WTC11 (cell line): ENCODE measurements around the gene UQCRQ. TPM values are rescaled to one million over a fixed set of nuclear protein-coding genes. Genes with fewer than 3 reads are reported as not detected.

Experiments used
- ATAC-seq: fragments of 200-7000 bp; cut with Tn5 transposase; 2 replicates; pipeline ENCODE4 v1.10.0; 2021; ENCODE audit warnings: mild to moderate bottlenecking, moderate library complexity
- CTCF ChIA-PET: fragments of 300-600 bp; sonication (Branson Sonifier 250); formaldehyde crosslinking; loops from one replicate; lab custom pipeline; 2021; ENCODE audit warnings: antibody characterized with exemption; lab: Charles Lee
- POLR2A ChIA-PET: fragments of 350-600 bp; sonication (Branson Sonifier 250); formaldehyde crosslinking; loops from one replicate; lab custom pipeline; 2021; ENCODE audit warnings: antibody characterized with exemption; lab: Charles Lee
- DNase-seq: peaks from one replicate; pipeline ENCODE4 v3.0.0; 2021; ENCODE audit warnings: low spot score
- H3K27ac Mint-ChIP-seq: 2 replicates; pipeline ENCODE4 v1.8.0; 2021; ENCODE audit warnings: mixed read lengths
- H3K27me3 Mint-ChIP-seq: 2 replicates; pipeline ENCODE4 v1.8.0; 2021; ENCODE audit warnings: low read depth, mild to moderate bottlenecking, moderate library complexity, mixed read lengths
- H3K36me3 Mint-ChIP-seq: 2 replicates; pipeline ENCODE4 v1.8.0; 2021; ENCODE audit warnings: mixed read lengths
- H3K4me1 Mint-ChIP-seq: 2 replicates; pipeline ENCODE4 v1.8.0; 2022; ENCODE audit warnings: mixed read lengths
- H3K4me3 Mint-ChIP-seq: 2 replicates; pipeline ENCODE4 v1.8.0; 2021; ENCODE audit warnings: mild to moderate bottlenecking, moderate library complexity, mixed read lengths
- H3K9me3 Mint-ChIP-seq: 2 replicates; pipeline ENCODE4 v1.8.0; 2021; ENCODE audit warnings: mixed read lengths
- ATF1 ChIP-seq: sonication (generic); formaldehyde crosslinking; IDR thresholded peaks from 2 replicates; pipeline ENCODE4 v1.8.1; 2023; ENCODE audit warnings: mild to moderate bottlenecking, moderate library complexity, missing genetic modification reagents
- ELF4 ChIP-seq: sonication (generic); formaldehyde crosslinking; IDR thresholded peaks from 2 replicates; pipeline ENCODE4 v1.8.1; 2022; ENCODE audit warnings: low read depth, mild to moderate bottlenecking, moderate library complexity, missing genetic modification reagents
- FOXP1 ChIP-seq: sonication (generic); formaldehyde crosslinking; IDR thresholded peaks from 2 replicates; pipeline ENCODE4 v1.8.0; 2022; ENCODE audit warnings: missing genetic modification reagents, mild to moderate bottlenecking, moderate library complexity, borderline replicate concordance
- GTF2I ChIP-seq: fragments of 250-450 bp; sonication (Bioruptor Pico); conservative IDR thresholded peaks from 2 replicates; pipeline ENCODE4 v1.4.0; 2021; ENCODE audit warnings: mild to moderate bottlenecking
- JAZF1 ChIP-seq: fragments of 250-450 bp; sonication (Bioruptor Pico); IDR thresholded peaks from 2 replicates; pipeline ENCODE4 v1.9.0; 2021; ENCODE audit warnings: moderate library complexity, mild to moderate bottlenecking, inconsistent platforms
- MXD4 ChIP-seq: fragments of 250-450 bp; sonication (Bioruptor Pico); IDR thresholded peaks from 2 replicates; pipeline ENCODE4 v1.8.0; 2021; ENCODE audit warnings: mild to moderate bottlenecking, moderate library complexity, borderline replicate concordance
- NFATC4 ChIP-seq: fragments of 250-450 bp; sonication (Bioruptor Pico); IDR thresholded peaks from 2 replicates; pipeline ENCODE4 v1.9.0; 2021; ENCODE audit warnings: mild to moderate bottlenecking
- NFYB ChIP-seq: sonication (generic); formaldehyde crosslinking; conservative IDR thresholded peaks from 2 replicates; pipeline ENCODE4 v1.8.0; 2022; ENCODE audit warnings: low read depth, missing genetic modification reagents
- NR3C1 ChIP-seq: sonication (generic); formaldehyde crosslinking; conservative IDR thresholded peaks from 2 replicates; pipeline ENCODE4 v1.8.1; 2023; ENCODE audit warnings: low read depth, mild to moderate bottlenecking, missing genetic modification reagents
- PRRX2 ChIP-seq: fragments of 250-450 bp; sonication (Bioruptor Pico); IDR thresholded peaks from 2 replicates; pipeline ENCODE4 v1.8.0; 2021; ENCODE audit warnings: mild to moderate bottlenecking
- RORB ChIP-seq: fragments of 250-450 bp; sonication (Bioruptor Pico); IDR thresholded peaks from 2 replicates; pipeline ENCODE4 v1.9.0; 2021; ENCODE audit warnings: mild to moderate bottlenecking
- TEAD4 ChIP-seq: sonication (generic); formaldehyde crosslinking; IDR thresholded peaks from 2 replicates; pipeline ENCODE4 v1.8.0; 2022; ENCODE audit warnings: mild to moderate bottlenecking, missing genetic modification reagents
- ZBTB21 ChIP-seq: sonication (generic); formaldehyde crosslinking; IDR thresholded peaks from 2 replicates; pipeline ENCODE4 v1.8.1; 2023; ENCODE audit warnings: mild to moderate bottlenecking, missing genetic modification reagents, borderline replicate concordance
- ZNF121 ChIP-seq: sonication (generic); formaldehyde crosslinking; IDR thresholded peaks from 2 replicates; pipeline ENCODE4 v1.8.0; 2023; ENCODE audit warnings: missing genetic modification reagents
- ZNF232 ChIP-seq: sonication (generic); formaldehyde crosslinking; IDR thresholded peaks from 2 replicates; pipeline ENCODE4 v1.8.0; 2022; ENCODE audit warnings: mild to moderate bottlenecking, missing genetic modification reagents
- ZNF263 ChIP-seq: sonication (generic); formaldehyde crosslinking; IDR thresholded peaks from 2 replicates; pipeline ENCODE4 v1.8.1; 2022; ENCODE audit warnings: low read depth, mild to moderate bottlenecking, moderate library complexity, missing genetic modification reagents
- total RNA-seq: library from RNA; stranded (reverse); gene quantifications from 3 replicates; pipeline ENCODE4 v1.2.3, GENCODE V29; 2021
- TF ChIP-seq, protein P1 (sequence below): sonication (generic); formaldehyde crosslinking; IDR thresholded peaks from 2 replicates; pipeline ENCODE4 v1.8.1; 2022; ENCODE audit warnings: mild to moderate bottlenecking, missing genetic modification reagents, moderate library complexity, borderline replicate concordance
- TF ChIP-seq, protein P2 (sequence below): fragments of 250-450 bp; sonication (Bioruptor Pico); IDR thresholded peaks from 2 replicates; pipeline ENCODE4 v1.9.0; 2021; ENCODE audit warnings: mild to moderate bottlenecking, borderline replicate concordance
- TF ChIP-seq, protein P3 (sequence below): sonication (generic); formaldehyde crosslinking; IDR thresholded peaks from 2 replicates; pipeline ENCODE4 v1.8.1; 2022; ENCODE audit warnings: low read depth, mild to moderate bottlenecking, moderate library complexity, missing genetic modification reagents, borderline replicate concordance
- TF ChIP-seq, protein P4 (sequence below): sonication (generic); formaldehyde crosslinking; IDR thresholded peaks from 2 replicates; pipeline ENCODE4 v1.8.1; 2022; ENCODE audit warnings: low read depth, missing genetic modification reagents, borderline replicate concordance

The UQCRQ gene
- total RNA-seq, 1 experiment from 2014 or later: 256 TPM

DNA sequence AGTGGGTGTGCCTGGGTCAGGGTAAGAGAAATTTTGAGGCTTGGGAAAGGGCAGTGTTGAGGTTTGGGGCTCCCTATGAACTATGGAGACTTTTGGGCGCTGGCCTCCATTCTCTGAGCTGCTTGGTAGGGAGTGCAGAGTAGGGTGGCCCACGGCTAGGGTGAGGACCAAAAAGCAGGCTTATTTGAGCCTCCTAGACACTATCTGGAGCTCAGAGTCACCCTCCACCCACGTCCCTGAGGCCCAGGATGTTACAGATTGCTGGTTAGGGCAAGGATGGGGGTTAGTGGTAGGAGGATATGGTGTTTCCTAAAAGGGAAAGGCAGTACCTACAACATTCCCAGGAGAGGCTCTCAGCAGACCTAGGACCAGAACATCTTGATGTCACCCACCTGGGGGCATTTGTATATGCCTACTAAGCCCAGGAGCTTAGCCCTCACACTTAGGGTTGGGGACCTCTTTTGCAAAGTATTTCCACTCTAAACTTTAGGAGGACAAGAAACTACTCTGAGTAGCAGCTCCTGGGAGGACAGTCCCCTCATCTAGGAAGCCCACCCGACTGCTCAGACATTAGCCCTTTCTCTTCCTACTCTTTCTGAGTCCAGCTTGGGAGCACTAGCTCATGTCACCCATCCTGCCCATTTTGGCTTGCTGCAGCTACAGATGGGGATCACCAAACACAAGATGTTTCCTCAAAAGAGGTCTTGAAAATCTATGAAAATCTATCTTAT is 38.3 kb upstream of the UQCRQ start (continued):
- TF ChIP-seq, protein P1, sequence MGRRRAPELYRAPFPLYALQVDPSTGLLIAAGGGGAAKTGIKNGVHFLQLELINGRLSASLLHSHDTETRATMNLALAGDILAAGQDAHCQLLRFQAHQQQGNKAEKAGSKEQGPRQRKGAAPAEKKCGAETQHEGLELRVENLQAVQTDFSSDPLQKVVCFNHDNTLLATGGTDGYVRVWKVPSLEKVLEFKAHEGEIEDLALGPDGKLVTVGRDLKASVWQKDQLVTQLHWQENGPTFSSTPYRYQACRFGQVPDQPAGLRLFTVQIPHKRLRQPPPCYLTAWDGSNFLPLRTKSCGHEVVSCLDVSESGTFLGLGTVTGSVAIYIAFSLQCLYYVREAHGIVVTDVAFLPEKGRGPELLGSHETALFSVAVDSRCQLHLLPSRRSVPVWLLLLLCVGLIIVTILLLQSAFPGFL (CRISPR knock-in tag): no peak

DNA sequence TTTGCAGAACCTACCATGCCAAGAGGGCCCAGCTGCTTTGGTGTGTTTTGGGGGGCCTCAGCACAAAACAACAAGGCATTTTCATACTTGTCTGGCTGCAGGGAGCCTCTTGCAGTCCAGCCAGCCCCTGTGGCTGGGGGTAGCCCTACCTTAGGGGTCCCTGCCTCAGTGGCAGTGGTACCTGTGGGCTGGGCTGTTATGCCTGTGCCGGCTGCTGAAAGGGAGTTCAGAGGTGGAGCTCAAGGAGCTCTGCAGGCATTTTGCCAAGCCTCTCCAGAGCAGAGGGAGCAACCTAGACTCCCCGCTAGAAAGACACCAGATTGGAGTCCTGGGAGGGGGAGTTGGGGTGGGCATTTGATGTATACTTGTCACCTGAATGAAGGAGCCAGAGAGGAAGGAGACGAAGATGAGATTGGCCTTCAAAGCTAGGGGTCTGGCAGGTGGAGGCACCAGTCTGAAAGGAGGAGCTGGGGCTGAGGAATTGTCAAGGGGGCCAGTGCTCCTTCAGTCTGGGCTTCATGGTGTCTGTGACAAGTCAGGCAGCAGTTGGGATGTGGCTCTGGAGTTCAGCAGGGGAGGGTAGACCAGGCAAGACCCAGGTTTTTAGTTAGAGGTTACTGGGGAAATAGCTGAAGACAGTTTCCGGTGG is 37.5 kb upstream of the UQCRQ start:
- Mint-ChIP-seq H3K4me1 (peaks cover 12% of the 10 kb centered on the region), H3K36me3 (no peaks in the 10 kb centered on the region), H3K4me3 (peak overlapping the region; percentile 74), H3K27me3 (peaks cover 85% of the 10 kb centered on the region), H3K27ac (no peak overlapping the region), H3K9me3 (no peaks in the 10 kb centered on the region)
- ATAC-seq (no peak), DNase-seq (no peak)
- ChIA-PET CTCF (interaction anchor here (1.0 to 4.3 kb wide), 6 partner anchors 10 to 83 kb away, joined by 3 to 40 read pairs (median 6); partner anchors contain the start of gene SOWAHA), POLR2A (interaction anchor here (1.0 to 1.5 kb wide), 2 partner anchors 37 to 72 kb away, joined by 3 to 6 read pairs; partner anchors contain the start of genes GDF9 and UQCRQ)
- TF ChIP-seq NR3C1 (CRISPR knock-in tag): no peak
- TF ChIP-seq, protein P2, sequence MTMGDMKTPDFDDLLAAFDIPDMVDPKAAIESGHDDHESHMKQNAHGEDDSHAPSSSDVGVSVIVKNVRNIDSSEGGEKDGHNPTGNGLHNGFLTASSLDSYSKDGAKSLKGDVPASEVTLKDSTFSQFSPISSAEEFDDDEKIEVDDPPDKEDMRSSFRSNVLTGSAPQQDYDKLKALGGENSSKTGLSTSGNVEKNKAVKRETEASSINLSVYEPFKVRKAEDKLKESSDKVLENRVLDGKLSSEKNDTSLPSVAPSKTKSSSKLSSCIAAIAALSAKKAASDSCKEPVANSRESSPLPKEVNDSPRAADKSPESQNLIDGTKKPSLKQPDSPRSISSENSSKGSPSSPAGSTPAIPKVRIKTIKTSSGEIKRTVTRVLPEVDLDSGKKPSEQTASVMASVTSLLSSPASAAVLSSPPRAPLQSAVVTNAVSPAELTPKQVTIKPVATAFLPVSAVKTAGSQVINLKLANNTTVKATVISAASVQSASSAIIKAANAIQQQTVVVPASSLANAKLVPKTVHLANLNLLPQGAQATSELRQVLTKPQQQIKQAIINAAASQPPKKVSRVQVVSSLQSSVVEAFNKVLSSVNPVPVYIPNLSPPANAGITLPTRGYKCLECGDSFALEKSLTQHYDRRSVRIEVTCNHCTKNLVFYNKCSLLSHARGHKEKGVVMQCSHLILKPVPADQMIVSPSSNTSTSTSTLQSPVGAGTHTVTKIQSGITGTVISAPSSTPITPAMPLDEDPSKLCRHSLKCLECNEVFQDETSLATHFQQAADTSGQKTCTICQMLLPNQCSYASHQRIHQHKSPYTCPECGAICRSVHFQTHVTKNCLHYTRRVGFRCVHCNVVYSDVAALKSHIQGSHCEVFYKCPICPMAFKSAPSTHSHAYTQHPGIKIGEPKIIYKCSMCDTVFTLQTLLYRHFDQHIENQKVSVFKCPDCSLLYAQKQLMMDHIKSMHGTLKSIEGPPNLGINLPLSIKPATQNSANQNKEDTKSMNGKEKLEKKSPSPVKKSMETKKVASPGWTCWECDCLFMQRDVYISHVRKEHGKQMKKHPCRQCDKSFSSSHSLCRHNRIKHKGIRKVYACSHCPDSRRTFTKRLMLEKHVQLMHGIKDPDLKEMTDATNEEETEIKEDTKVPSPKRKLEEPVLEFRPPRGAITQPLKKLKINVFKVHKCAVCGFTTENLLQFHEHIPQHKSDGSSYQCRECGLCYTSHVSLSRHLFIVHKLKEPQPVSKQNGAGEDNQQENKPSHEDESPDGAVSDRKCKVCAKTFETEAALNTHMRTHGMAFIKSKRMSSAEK: no peak
- TF ChIP-seq, protein P3, sequence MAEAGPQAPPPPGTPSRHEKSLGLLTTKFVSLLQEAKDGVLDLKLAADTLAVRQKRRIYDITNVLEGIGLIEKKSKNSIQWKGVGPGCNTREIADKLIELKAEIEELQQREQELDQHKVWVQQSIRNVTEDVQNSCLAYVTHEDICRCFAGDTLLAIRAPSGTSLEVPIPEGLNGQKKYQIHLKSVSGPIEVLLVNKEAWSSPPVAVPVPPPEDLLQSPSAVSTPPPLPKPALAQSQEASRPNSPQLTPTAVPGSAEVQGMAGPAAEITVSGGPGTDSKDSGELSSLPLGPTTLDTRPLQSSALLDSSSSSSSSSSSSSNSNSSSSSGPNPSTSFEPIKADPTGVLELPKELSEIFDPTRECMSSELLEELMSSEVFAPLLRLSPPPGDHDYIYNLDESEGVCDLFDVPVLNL: no peak
- no peak for TF ChIP-seq ZNF121 (CRISPR knock-in tag)
- TF ChIP-seq PRRX2 (CRISPR knock-in tag): no peak
- TF ChIP-seq ZNF232 (CRISPR knock-in tag): no peak
- TF ChIP-seq NFYB (CRISPR knock-in tag): no peak

DNA sequence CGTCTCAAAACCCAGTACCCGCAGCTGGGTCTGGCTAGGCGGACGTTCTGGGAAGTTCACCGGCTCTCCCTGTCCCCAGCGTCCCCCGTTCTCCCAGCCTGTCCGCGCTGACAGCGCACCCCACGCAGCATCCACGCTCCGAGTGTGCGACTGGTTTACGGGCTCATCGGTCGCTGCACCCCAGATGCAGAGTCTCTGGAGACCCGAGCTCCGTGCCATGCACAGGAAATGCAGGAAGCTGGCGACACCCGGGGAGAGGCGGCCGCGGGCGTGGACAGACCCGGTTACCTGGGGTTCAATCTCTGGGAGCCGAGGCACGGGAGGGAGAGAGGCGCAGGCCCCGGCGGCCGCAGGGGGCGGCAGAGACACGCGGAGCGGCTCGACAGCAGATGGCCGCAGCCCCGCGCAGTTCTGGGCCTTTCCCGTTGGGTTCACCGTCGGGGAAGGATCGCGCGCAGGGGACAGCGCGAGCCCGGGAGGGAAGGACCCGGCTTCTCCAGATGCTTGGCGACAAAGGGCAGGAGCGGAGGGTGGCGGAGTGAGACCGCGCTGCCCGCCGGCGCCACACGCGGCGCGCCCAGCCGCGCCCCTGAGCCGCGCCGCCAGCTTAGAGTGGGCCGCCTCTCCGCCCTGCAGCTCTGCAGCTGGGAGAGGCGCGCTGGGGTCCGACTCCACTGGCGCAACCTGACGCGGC is 36.6 kb upstream of the UQCRQ start:
- CTCF ChIA-PET: interaction anchor here (0.7 to 4.3 kb wide), 10 partner anchors 11 to 334 kb away, joined by 3 to 40 read pairs (median 4); partner anchors contain the start of genes GDF9, SOWAHA and UQCRQ
- POLR2A ChIA-PET: no interaction called here
- TF ChIP-seq TEAD4 (CRISPR knock-in tag) (no peak), GTF2I (CRISPR knock-in tag) (no peak), JAZF1 (no peak), RORB (CRISPR knock-in tag) (no peak), MXD4 (no peak), ZBTB21 (CRISPR knock-in tag) (no peak), ELF4 (no peak), FOXP1 (CRISPR knock-in tag) (0 out of 2 replicates have a peak, but pooled peaks have one; percentile 33), ZNF263 (CRISPR knock-in tag) (no peak), NR3C1 (CRISPR knock-in tag) (no peak), NFATC4 (CRISPR knock-in tag) (no peak), ATF1 (no peak)
- TF ChIP-seq, protein P1 (CRISPR knock-in tag): no peak
- TF ChIP-seq, protein P4, sequence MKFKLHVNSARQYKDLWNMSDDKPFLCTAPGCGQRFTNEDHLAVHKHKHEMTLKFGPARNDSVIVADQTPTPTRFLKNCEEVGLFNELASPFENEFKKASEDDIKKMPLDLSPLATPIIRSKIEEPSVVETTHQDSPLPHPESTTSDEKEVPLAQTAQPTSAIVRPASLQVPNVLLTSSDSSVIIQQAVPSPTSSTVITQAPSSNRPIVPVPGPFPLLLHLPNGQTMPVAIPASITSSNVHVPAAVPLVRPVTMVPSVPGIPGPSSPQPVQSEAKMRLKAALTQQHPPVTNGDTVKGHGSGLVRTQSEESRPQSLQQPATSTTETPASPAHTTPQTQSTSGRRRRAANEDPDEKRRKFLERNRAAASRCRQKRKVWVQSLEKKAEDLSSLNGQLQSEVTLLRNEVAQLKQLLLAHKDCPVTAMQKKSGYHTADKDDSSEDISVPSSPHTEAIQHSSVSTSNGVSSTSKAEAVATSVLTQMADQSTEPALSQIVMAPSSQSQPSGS (CRISPR knock-in tag): no peak

More for the DNA sequence above, 36.6 kb upstream of the UQCRQ start:
- no peaks in the 10 kb centered on the region for H3K36me3 Mint-ChIP-seq
- no peaks in the 10 kb centered on the region for H3K9me3 Mint-ChIP-seq
- ATAC-seq (peak; percentile 56), DNase-seq (peak; percentile 78)
- H3K27me3 Mint-ChIP-seq: peaks cover 78% of the 10 kb centered on the region
- peak overlapping the region; percentile 74 for H3K4me3 Mint-ChIP-seq
- no peak overlapping the region for H3K27ac Mint-ChIP-seq
- H3K4me1 Mint-ChIP-seq: peaks cover 11% of the 10 kb centered on the region
